G401 (cell line): Measurements from ENCODE around the gene OXLD1. TPM values are rescaled to one million over a fixed set of nuclear protein-coding genes. Genes with fewer than 3 reads are reported as not detected.
A peak's percentile ranks its signal among the peaks of the same experiment; 100 is the strongest.

Experiments used
- DNase-seq: peaks from one replicate; pipeline ENCODE4 v3.0.0-alpha.2; 2015; ENCODE audit warnings: low spot score
- in situ Hi-C: cut with HindIII; loops from 2 replicates; pipeline ENCODE4 v1.10.0; 2016; ENCODE audit warnings: low sequenced_read_pairs, mixed read lengths
- total RNA-seq: library from RNA; depleted of rRNA; stranded (reverse); fragments of >200 nt; shearing (Covaris generic); gene quantifications from 2 replicates; pipeline ENCODE4 v1.2.3, GENCODE V29; 2014

Gene OXLD1
- total RNA-seq, 1 experiment from 2014 or later = 81.2 TPM

GRCh38 chr17:81660441-81660840 is 6.0 kb downstream of the OXLD1 start:
- in situ Hi-C loops = no loop called here
- DNase-seq = no peak

GRCh38 chr17:81659038-81659437 is 7.4 kb downstream of the OXLD1 start:
- in situ Hi-C loops = no loop called here

GRCh38 chr17:81656835-81657234 is 9.6 kb downstream of the OXLD1 start:
- DNase-seq = no peak
- in situ Hi-C loops = no loop called here

More at GRCh38 chr17:81659038-81659437, 7.4 kb downstream of the OXLD1 start:
- DNase-seq = no peak

- DNase-seq = no peak
- in situ Hi-C loops = no loop called here
Observed at GRCh38 chr17:81656118-81656743, 10.2 kb downstream of the OXLD1 start, which contains the start of gene PDE6G. Gene PDE6G (minus strand): TSS chr17:81656542. CDS start chr17:81653305, 3,237 bp downstream.

GRCh38 chr17:81655378-81656117 is 10.9 kb downstream of the OXLD1 start:
- in situ Hi-C loops = no loop called here
- no peak for DNase-seq

GRCh38 chr17:81652906-81653771 is 13.3 kb downstream of the OXLD1 start:
- in situ Hi-C loops = no loop called here
- no peak for DNase-seq

- DNase-seq = no peak
Observed at GRCh38 chr17:81651692-81652091, 14.7 kb downstream of the OXLD1 start.

GRCh38 chr17:81650951-81651350 is 15.5 kb downstream of the OXLD1 start:
- in situ Hi-C loops = no loop called here

More at GRCh38 chr17:81651692-81652091, 14.7 kb downstream of the OXLD1 start:
- in situ Hi-C loops = no loop called here

GRCh38 chr17:81648707-81649085 is 17.7 kb downstream of the OXLD1 start:
- in situ Hi-C loops = no loop called here
- no peak for DNase-seq

More at GRCh38 chr17:81650951-81651350, 15.5 kb downstream of the OXLD1 start:
- DNase-seq = no peak

- in situ Hi-C loops = no loop called here
- DNase-seq = peak; percentile 13
Observed at GRCh38 chr17:81648013-81648706, 18.2 kb downstream of the OXLD1 start.

GRCh38 chr17:81647640-81648012 is 18.8 kb downstream of the OXLD1 start:
- in situ Hi-C loops = no loop called here
- DNase-seq = no peak

- DNase-seq = peak; percentile 95
- in situ Hi-C loops = no loop called here
Observed at GRCh38 chr17:81646869-81647600, 19.4 kb downstream of the OXLD1 start.

GRCh38 chr17:81644976-81645952 is 21.1 kb downstream of the OXLD1 start:
- in situ Hi-C loops = no loop called here
- DNase-seq = no peak

- no peak for DNase-seq
- in situ Hi-C loops = no loop called here
Observed at GRCh38 chr17:81644496-81644895, 21.9 kb downstream of the OXLD1 start.

GRCh38 chr17:81641825-81642489 is 24.4 kb downstream of the OXLD1 start:
- in situ Hi-C loops = no loop called here
- peak; percentile 34 for DNase-seq

GRCh38 chr17:81640011-81640410 is 26.4 kb downstream of the OXLD1 start:
- no peak for DNase-seq
- in situ Hi-C loops = no loop called here

GRCh38 chr17:81638683-81639082 is 27.7 kb downstream of the OXLD1 start:
- no peak for DNase-seq
- in situ Hi-C loops = no loop called here
